HG03066 (cell line): ENCODE results near the gene GAR1.
"Not testable (repeated sequence)": the region's sequence is repeated elsewhere in the genome, so short reads cannot be mapped to it uniquely, and the experiment has no call there.

Source experiments
- ATAC-seq: cut with Tn5 transposase; IDR thresholded peaks from one replicate; pipeline ENCODE4 v1.9.1; 2021; ENCODE audit warnings: low read depth; ENCODE audit not compliant: unreplicated experiment

The GAR1 gene

DNA sequence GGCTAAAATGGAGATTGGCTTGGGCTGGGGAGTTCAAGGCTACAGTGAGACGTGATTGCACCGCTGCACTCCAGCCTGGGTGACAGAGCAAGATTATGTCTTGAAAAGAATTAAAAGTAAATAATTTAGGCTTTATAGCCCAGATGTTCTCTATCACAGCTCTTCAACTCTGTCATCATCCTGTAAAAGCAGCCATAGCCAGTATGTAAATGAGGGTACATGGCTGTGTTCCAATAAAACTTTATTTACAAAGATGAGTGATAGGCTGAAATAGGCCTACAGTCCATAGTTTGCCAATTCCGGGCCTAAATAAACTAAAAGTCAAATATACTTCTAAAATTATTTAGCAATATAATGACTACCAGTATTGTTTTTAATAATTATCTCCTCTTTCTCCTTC is 21.4 kb downstream of the GAR1 start:
- ATAC-seq = no peak

DNA sequence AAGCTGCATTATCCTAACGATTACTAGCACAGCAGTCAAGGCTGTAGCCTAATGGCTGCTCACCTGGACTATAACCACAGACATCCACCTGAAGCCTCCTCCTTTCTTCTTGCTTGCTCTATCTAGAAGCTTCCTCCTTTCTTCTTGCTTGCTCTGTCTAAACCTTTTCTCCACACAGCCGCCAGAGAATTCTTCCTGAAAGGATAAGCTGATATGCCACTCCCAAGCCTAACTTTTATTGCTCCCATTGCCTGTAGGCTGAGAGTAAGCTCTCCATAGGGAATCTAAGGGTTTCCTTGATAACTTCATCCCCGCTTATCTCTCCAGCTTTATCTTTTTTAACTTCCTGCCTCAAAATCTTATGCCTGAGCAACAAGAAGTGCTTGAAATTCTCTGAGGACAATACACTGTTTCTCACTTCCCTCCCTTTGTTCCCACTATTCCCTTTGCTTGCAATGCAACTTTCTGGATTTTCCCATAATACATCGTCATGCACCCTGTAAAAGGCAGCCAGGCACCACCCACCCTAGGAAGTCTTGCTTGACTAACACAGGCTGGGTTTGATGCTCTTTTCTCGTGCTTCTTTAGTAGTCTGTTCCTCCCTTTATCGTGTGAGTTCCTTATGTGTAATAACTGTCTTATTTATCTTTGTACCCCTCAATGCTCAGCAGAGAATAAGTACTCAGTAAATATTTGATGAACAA is 31.0 kb downstream of the GAR1 start:
- ATAC-seq = no peak

DNA sequence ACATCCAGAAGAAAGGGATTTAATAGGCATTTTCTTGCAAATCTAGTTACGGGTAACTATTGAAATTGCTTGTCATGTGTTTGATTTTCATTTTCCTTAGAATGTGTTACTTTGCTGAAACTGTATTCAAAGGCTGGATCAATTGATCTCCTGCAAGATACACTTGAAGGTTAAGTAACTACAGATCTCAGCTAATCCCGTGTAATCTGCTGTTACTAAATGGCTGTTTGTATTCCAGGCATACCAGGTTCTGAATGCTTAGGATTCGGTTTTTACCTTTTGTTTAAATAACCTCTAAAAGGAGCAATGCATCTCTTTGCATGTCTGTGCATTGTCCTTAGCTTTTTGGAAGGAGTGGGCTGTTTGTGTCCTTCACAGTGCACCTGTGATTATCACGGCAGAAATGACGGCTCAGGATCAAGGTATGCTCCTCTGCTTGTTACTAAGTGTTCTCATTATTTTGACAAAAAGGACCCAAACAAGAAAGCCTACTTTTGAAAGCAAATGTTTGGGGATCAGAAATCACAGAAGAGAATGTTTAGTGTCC is 32.4 kb downstream of the GAR1 start, which contains the start of gene LRIT3:
LRIT3 (plus strand) TSS at position 212 of the 547 bp plus-strand sequence; CDS start at position 307, 95 bp downstream.
- ATAC-seq = no peak

DNA sequence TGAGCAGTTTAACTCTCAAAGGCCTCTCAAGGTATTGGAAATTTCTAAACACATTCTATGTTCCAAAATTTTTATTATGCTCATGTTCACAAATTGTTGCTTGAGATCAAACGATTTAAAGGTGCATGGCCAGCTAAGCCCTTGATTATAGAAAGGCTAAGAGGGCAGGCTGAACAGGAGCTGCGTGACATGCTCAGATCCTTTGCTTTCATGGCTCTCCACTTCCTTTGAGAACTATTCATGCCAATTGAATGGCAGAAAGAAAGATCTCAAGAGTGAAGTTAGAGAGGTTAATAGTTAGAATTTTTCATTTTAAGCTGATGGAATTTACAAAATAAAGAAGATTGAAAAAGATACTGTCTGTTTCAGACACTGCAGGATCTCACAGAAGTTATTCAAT is 32.9 kb downstream of the GAR1 start:
- ATAC-seq = no peak

DNA sequence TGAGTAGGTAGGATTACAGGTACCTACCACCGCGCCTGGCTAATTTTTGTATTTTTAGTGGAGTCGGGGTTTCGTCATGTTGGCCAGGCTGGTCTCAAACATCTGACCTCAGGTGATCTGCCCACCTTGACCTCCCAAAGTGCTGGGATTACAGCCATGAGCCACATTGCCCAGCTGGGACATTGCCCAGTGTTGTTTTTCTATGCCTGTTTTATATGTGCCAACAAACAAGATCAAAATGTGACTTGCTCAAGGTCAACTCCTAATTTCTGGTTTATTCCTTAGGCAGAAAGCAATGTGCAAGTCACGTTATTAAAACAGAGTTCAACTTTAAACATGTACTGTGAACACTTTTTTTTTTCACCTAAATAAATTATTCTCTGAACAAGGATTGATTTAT is 35.0 kb downstream of the GAR1 start:
- no peak for ATAC-seq

DNA sequence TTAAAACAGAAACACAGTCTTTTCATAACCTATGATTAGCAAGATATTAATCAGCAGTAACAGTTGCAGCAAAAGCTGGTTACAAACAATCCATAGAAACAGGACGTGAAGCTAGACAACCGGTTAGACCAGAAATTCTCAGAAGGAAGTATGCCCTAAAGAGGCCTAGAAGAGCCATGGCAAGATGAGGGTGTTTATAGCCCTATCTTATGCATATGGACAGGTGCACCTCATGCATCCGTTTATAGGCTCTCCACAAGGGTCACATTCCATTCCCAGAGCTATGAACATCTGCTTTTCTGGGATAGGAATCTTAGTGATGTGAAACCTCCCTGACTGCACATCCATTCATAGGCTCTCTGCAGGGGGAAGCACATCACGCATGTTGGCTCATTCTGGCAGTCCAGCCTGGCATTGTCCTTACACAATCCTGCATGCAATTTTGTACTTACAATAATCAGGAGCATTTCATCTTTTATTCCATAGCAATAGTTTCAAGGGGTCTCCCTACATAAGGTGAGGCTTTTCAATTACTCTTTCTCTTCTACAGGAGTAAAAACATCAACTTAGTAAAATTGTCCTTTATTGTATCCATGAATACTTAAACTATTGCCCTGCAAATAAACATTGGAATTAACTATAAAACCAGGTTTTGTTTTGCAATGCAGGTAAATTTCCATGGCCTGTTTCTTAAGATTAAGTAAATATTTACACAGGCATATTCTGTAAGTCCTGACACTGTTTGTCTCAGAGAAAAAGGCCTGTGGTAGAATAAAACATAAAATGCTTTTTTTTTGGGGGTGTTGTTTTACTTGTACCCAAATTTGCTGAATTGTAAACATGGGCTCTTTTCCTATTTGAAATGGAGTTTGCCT is 44.1 kb downstream of the GAR1 start:
- ATAC-seq = not testable (repeated sequence)

DNA sequence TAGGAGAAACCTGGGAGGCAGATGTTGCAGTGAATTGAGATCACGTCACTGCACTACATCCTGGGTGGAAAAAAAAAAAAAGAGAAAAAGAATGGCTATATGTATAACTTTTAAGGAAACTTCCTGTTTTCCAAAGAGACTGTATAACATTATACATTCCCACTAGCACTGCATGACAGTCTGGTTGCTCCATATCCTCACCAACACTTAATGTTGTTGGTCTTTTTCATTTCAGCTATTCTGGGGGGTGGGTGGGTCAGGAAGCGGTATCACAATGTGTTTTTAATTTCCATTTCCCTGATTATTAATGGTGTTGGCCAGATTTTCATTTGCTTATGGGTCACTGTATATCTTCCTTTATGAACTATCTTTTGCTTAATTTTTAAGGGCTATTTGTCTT is 45.7 kb downstream of the GAR1 start:
- ATAC-seq = no peak

DNA sequence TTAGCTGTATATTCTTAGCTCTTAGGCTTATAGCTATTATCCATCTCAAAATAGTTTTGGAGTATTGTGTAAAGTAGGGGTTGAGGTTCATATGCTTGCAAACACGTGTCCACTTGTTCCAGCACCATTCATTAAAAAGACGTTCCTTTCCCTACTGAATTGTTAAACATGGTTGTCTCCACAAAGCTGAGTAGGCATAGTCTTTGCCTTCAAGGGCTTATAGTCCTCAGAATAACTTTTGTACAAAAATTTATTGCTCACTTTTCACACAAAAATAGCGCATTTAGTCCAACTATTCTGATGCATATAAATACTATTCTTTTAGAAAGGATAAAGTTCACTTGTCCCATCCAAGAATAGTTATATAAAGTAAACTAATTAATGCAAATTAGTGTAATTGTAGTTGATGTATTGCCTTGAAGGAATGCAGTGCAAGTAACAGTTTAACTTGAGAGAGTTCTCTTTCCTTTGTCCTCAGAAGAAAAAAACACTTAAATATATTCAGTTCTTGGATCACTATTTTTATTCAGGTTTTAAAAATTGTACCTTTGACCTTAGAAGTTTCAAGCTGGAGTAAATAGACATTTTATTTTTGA is 46.5 kb downstream of the GAR1 start:
- no peak for ATAC-seq

DNA sequence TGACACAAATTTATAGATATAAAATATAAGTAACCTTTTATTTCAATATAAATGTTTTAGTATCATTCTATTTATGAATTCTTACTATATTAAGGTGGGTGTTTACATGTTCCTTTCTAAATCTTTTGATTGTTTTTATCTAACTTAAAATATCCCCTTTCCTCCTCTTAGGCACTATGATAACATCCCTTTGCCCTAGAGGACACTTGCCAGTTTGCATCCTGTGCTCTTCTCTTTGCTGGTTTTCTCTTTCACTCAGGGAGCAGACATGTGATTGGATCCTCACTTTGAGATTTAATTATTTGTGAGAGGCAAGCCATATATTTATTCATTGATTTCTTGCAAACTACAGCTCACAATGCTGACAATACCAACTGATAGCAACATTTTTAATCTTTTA is 48.6 kb downstream of the GAR1 start:
- ATAC-seq = no peak

DNA sequence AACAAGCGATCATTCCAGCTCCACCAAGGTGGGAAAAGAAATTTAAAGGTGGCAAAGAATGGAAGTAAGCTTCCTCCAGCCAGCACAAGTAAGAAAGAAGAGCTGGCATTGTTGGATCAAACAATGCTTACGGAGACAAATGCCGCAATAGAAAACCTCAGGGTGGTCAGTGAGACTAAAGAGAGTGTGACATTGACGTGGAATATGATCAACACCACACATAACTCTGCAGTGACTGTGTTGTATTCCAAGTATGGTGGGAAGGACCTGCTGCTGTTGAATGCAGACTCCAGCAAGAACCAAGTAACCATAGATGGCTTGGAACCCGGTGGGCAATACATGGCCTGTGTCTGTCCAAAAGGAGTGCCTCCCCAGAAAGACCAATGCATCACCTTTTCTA is 54.5 kb downstream of the GAR1 start:
- ATAC-seq = no peak

DNA sequence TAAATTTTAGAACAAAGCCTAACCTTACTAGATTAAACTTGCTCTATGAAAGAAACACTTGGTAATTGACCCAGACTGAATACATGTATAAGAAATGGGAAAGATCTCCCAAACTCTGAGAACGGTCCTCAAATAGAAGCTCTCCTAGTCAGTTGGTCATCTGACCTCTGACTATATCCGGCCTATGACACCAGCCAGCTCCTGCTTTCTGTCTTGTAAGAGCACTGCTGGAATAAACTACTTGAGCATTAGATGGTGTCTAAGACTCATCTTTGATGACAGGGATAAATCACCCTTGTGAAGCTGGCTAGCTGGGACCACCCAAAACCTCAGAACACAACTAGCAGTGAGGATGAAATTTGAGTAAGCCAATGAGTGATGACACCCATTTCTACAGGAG is 56.5 kb downstream of the GAR1 start:
- no peak for ATAC-seq

DNA sequence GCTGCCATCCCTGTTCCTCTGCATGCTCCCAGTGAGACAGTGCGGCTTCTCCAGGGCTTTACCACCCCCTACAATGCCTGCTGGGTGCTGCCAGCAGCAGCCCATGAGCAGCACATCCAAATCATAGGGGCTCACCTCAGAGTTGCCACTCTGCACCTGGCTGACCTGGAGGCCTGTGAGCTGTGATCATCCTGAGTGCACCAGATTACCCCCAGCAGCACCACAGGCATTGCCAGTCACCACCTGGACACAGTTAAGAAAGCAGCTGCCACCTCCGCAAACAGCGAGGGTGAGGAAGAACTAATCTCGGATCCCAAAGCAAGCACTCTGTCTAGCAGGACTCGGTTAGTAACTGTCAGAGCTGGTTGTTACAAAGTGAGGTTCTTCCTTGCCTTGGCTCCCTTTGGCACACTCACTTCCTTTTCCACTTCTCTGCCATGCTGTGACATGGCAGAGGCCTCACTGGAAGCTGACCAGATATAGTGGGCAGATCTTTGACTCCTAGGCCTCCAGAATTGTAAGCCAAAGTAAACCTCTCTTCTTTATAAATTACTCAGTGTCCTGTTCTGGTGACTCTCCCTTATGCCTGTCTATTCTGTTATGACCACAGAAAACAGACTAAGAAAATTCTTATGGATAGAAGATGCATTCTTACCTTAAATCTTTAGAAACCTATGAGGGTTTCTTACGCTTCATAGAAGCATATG is 57.5 kb downstream of the GAR1 start:
- ATAC-seq = no peak

DNA sequence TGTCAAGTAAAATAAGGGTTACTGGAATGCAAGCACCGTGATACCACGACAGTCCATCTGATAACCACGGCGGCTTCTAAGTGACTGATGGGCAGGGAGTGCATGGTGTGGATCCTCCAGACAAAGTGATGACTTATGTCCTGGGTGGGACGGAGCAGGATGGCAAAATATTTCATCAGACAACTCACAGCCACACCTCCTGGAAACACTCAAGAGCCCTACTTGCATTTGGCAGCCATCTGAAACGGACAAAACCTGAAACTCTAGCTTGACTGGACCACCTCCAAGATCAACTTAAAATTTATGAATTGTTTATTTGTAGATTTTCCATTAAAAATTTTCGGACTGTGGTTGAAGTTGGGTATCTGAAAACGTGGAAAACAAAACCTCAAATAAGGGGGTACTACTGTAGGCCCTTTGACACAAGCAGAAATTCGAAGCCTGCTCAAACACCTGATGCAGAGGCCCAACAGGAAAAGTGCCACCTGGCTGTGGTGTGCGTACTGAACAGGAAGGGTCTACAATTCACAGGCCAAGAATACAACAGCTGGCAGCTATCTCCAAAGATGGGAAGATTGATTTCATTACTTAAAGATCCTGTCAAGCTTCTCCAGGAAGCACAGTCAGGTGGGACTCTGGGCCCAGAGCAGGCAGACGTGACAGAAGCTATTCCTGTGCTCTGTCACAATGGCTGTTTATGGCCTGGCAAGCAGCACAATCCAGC is 58.4 kb downstream of the GAR1 start:
- ATAC-seq = no peak
